ENCODE data around the gene DIS3L2.

DIS3L2 gene

GRCh38 chr2:231929961-231930592, 31.4 kb upstream of the DIS3L2 start:
- Histone ChIP-seq H3K79me2 (ENCODE audit: control insufficient read depth, insufficient read depth, low read length, unreplicated experiment) (no peaks in the 10 kb centered on the region), H3K27ac (ENCODE audit: low read depth, low read length) (no peak overlapping the region), H3K4me3 (ENCODE audit: low read depth, low read length) (no peak overlapping the region), H3K4me1 (ENCODE audit: control insufficient read depth, insufficient read depth, low read length, unreplicated experiment) (peaks cover 6% of the 10 kb centered on the region), H3K36me3 (ENCODE audit: insufficient read depth, low read length) (no peaks in the 10 kb centered on the region), H3K27me3 (ENCODE audit: insufficient read depth, low read length) (peaks cover 69% of the 10 kb centered on the region), H2AFZ (ENCODE audit: low read length, unreplicated experiment) (no peak overlapping the region)

DNA sequence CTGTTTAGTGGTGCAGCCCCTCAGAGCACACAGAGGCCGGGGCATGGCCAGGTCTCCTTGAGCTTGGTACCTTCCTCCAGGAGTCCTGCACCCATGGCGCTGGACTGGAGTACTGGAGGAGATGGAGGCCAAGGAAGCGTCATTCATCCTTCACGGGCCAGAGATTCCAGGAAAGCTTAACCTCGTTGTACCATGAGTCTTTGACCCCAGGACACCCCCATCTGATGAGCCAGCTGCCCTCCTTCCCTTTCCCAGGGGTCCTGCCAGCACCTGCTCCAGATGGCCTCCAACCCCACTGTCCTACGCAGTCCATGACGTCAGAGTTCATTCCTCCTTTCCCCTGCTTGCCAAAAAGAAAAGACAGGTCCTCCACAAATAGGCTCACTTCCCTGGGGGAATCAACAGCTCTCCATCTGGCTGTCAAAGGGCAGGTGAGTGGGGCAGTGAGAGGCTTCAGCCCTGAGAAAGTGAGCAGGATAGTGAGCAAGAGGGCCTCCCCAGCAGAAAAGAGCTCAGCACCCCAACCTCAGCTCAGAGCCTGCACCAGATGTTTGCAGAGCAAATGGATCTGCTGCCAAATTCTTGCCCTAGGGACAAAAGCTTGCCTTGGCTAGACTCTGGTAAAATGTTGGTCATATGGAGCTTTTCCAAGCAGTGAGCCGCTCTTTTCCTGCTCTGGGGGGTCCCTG, 30.8 kb upstream of the DIS3L2 start:
- Histone ChIP-seq H3K27ac (ENCODE audit: low read depth, low read length) (no peak overlapping the region), H3K4me1 (ENCODE audit: control insufficient read depth, insufficient read depth, low read length, unreplicated experiment) (peaks cover 3% of the 10 kb centered on the region), H3K27me3 (ENCODE audit: insufficient read depth, low read length) (peaks cover 63% of the 10 kb centered on the region), H3K4me3 (ENCODE audit: low read depth, low read length) (no peak overlapping the region), H2AFZ (ENCODE audit: low read length, unreplicated experiment) (no peak overlapping the region), H3K36me3 (ENCODE audit: insufficient read depth, low read length) (no peaks in the 10 kb centered on the region), H3K79me2 (ENCODE audit: control insufficient read depth, insufficient read depth, low read length, unreplicated experiment) (no peaks in the 10 kb centered on the region)

DNA sequence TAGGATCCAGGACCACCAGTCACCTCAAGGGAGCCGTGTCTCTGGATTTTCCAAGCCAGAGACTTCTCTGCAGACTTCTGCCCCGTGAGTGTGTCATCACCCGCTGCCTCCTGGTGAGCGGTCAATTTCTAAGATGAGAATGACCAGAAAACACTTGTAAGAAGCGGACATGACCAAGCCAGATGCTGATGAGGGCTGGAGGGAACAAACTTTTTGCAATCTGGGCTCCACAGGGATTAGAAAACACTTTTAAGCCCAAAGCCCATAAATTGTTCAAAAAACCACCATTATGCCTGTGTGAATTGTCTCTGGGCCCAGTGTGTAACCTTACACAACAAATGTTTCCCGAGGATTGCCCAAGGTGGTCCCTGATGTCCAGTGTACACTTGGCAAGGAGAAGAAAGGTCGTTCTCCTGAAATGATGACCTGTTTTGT, 30.0 kb upstream of the DIS3L2 start:
- Histone ChIP-seq H3K36me3 (ENCODE audit: insufficient read depth, low read length) (no peaks in the 10 kb centered on the region), H3K4me1 (ENCODE audit: control insufficient read depth, insufficient read depth, low read length, unreplicated experiment) (no peaks in the 10 kb centered on the region), H3K27me3 (ENCODE audit: insufficient read depth, low read length) (peaks cover 56% of the 10 kb centered on the region), H3K4me3 (ENCODE audit: low read depth, low read length) (no peak overlapping the region), H2AFZ (ENCODE audit: low read length, unreplicated experiment) (no peak overlapping the region), H3K27ac (ENCODE audit: low read depth, low read length) (no peak overlapping the region), H3K79me2 (ENCODE audit: control insufficient read depth, insufficient read depth, low read length, unreplicated experiment) (no peaks in the 10 kb centered on the region)

- peaks cover 47% of the 10 kb centered on the region for H3K27me3 ChIP-seq (ENCODE audit: insufficient read depth, low read length)
- H3K4me1 ChIP-seq (ENCODE audit: control insufficient read depth, insufficient read depth, low read length, unreplicated experiment) = no peaks in the 10 kb centered on the region
- H3K27ac ChIP-seq (ENCODE audit: low read depth, low read length) = no peak overlapping the region
- no peaks in the 10 kb centered on the region for H3K36me3 ChIP-seq (ENCODE audit: insufficient read depth, low read length)
- H3K79me2 ChIP-seq (ENCODE audit: control insufficient read depth, insufficient read depth, low read length, unreplicated experiment) = no peaks in the 10 kb centered on the region
- no peak overlapping the region for H3K4me3 ChIP-seq (ENCODE audit: low read depth, low read length)
- H2AFZ ChIP-seq (ENCODE audit: low read length, unreplicated experiment) = no peak overlapping the region
Observed at GRCh38 chr2:231932711-231932970, 28.9 kb upstream of the DIS3L2 start.

DNA sequence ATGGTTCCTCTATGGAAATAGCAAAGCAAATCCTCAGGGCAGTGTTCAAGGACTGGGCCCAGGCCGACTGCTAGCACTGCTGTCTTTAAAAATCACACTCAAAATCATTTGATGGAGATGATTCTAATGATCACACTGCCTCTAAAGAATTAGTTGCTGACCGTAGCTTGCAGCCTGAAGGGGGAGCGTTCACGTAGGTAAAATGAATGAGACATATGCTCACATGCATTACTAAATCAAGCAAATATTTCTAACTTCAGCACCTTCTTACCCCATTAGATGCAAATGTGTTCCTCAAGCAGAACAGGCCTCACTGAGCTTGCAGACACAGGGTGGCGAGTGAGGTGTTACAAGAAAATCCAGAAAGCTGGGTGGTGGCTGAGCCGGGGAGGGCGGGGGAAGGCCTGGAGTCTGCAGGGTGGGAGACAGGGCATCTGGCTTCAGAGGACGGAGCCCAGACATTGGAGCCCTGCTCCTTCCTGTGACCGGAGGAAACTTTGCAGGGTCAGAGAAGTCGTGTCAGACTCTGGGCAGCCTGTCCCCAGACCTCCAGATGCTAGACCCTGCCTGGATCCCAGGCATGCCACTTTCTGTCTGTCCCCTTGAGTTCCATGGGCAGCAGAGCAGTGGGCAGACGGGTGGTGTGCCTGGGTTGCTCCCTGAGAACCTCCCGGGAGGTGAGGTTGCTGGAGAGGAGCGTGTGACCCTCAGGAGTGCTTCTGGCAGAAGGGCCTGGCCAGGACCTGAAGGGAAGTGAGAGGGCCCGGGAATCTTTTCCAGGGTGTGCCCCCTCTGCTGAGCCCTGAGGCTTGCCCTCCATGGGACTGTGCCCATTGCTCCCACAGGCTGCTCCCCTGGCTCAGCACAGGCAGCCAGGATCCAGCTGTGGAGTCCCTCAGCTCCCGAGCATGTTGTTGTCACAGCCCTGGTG, 28.3 kb upstream of the DIS3L2 start:
- H3K27me3 ChIP-seq (ENCODE audit: insufficient read depth, low read length) = peaks cover 41% of the 10 kb centered on the region
- no peak overlapping the region for H2AFZ ChIP-seq (ENCODE audit: low read length, unreplicated experiment)
- no peak overlapping the region for H3K4me3 ChIP-seq (ENCODE audit: low read depth, low read length)
- H3K36me3 ChIP-seq (ENCODE audit: insufficient read depth, low read length) = no peaks in the 10 kb centered on the region
- H3K79me2 ChIP-seq (ENCODE audit: control insufficient read depth, insufficient read depth, low read length, unreplicated experiment) = no peaks in the 10 kb centered on the region
- H3K4me1 ChIP-seq (ENCODE audit: control insufficient read depth, insufficient read depth, low read length, unreplicated experiment) = no peaks in the 10 kb centered on the region
- no peak overlapping the region for H3K27ac ChIP-seq (ENCODE audit: low read depth, low read length)

- Histone ChIP-seq H3K36me3 (ENCODE audit: insufficient read depth, low read length) (no peaks in the 10 kb centered on the region), H3K27ac (ENCODE audit: low read depth, low read length) (no peak overlapping the region), H3K4me1 (ENCODE audit: control insufficient read depth, insufficient read depth, low read length, unreplicated experiment) (no peaks in the 10 kb centered on the region), H3K79me2 (ENCODE audit: control insufficient read depth, insufficient read depth, low read length, unreplicated experiment) (no peaks in the 10 kb centered on the region), H3K4me3 (ENCODE audit: low read depth, low read length) (no peak overlapping the region), H3K27me3 (ENCODE audit: insufficient read depth, low read length) (peaks cover 34% of the 10 kb centered on the region), H2AFZ (ENCODE audit: low read length, unreplicated experiment) (no peak overlapping the region)
Observed at GRCh38 chr2:231933916-231934401, 27.6 kb upstream of the DIS3L2 start.

GRCh38 chr2:231934441-231935206, 26.9 kb upstream of the DIS3L2 start:
- no peak overlapping the region for H2AFZ ChIP-seq (ENCODE audit: low read length, unreplicated experiment)
- H3K4me3 ChIP-seq (ENCODE audit: low read depth, low read length) = no peak overlapping the region
- H3K4me1 ChIP-seq (ENCODE audit: control insufficient read depth, insufficient read depth, low read length, unreplicated experiment) = no peaks in the 10 kb centered on the region
- H3K36me3 ChIP-seq (ENCODE audit: insufficient read depth, low read length) = no peaks in the 10 kb centered on the region
- H3K27ac ChIP-seq (ENCODE audit: low read depth, low read length) = no peak overlapping the region
- H3K27me3 ChIP-seq (ENCODE audit: insufficient read depth, low read length) = peaks cover 29% of the 10 kb centered on the region
- H3K79me2 ChIP-seq (ENCODE audit: control insufficient read depth, insufficient read depth, low read length, unreplicated experiment) = no peaks in the 10 kb centered on the region

DNA sequence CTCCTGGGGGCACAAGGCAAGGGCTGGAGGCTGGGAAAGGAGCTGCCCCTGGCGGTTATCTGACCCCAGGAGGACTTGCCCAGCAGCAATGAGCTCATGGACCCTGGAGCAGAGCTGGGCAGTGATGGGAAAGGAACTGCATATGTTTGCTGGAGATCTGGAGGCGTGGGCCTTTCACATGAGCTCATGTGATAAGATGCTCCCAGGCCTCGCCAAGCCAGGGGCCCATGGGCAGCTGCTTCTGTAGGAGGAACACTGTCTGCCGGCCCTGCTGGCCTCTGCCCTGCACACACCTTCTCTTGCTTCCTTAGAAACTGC, 26.3 kb upstream of the DIS3L2 start:
- Histone ChIP-seq H2AFZ (ENCODE audit: low read length, unreplicated experiment) (no peak overlapping the region), H3K4me3 (ENCODE audit: low read depth, low read length) (no peak overlapping the region), H3K36me3 (ENCODE audit: insufficient read depth, low read length) (no peaks in the 10 kb centered on the region), H3K27ac (ENCODE audit: low read depth, low read length) (no peak overlapping the region), H3K4me1 (ENCODE audit: control insufficient read depth, insufficient read depth, low read length, unreplicated experiment) (no peaks in the 10 kb centered on the region), H3K79me2 (ENCODE audit: control insufficient read depth, insufficient read depth, low read length, unreplicated experiment) (no peaks in the 10 kb centered on the region), H3K27me3 (ENCODE audit: insufficient read depth, low read length) (peaks cover 27% of the 10 kb centered on the region)

GRCh38 chr2:231935815-231936214, 25.7 kb upstream of the DIS3L2 start:
- Histone ChIP-seq H3K36me3 (ENCODE audit: insufficient read depth, low read length) (no peaks in the 10 kb centered on the region), H3K79me2 (ENCODE audit: control insufficient read depth, insufficient read depth, low read length, unreplicated experiment) (no peaks in the 10 kb centered on the region), H3K27ac (ENCODE audit: low read depth, low read length) (no peak overlapping the region), H3K27me3 (ENCODE audit: insufficient read depth, low read length) (peaks cover 20% of the 10 kb centered on the region), H3K4me3 (ENCODE audit: low read depth, low read length) (no peak overlapping the region), H3K4me1 (ENCODE audit: control insufficient read depth, insufficient read depth, low read length, unreplicated experiment) (no peaks in the 10 kb centered on the region), H2AFZ (ENCODE audit: low read length, unreplicated experiment) (no peak overlapping the region)

- no peak overlapping the region for H3K27ac ChIP-seq (ENCODE audit: low read depth, low read length)
- H3K79me2 ChIP-seq (ENCODE audit: control insufficient read depth, insufficient read depth, low read length, unreplicated experiment) = no peaks in the 10 kb centered on the region
- no peak overlapping the region for H2AFZ ChIP-seq (ENCODE audit: low read length, unreplicated experiment)
- H3K4me3 ChIP-seq (ENCODE audit: low read depth, low read length) = no peak overlapping the region
- H3K27me3 ChIP-seq (ENCODE audit: insufficient read depth, low read length) = peaks cover 14% of the 10 kb centered on the region
- H3K36me3 ChIP-seq (ENCODE audit: insufficient read depth, low read length) = no peaks in the 10 kb centered on the region
- H3K4me1 ChIP-seq (ENCODE audit: control insufficient read depth, insufficient read depth, low read length, unreplicated experiment) = no peaks in the 10 kb centered on the region
Observed at GRCh38 chr2:231936491-231936890, 25.0 kb upstream of the DIS3L2 start.

Data from ACC112 (cell line).